Ectodermal cell (in vitro differentiated cells): ENCODE data around the gene SLC30A2.

Experiments used
- H3K27ac ChIP-seq: 2 replicates; pipeline ENCODE4 v1.7.0; 2013; ENCODE audit warnings: mild to moderate bottlenecking, low read depth, low read length; ENCODE audit not compliant: insufficient read depth, poor library complexity, severe bottlenecking
- H3K27me3 ChIP-seq: 2 replicates; pipeline ENCODE4 v1.7.0; 2013; ENCODE audit warnings: mild to moderate bottlenecking, low read length; ENCODE audit not compliant: insufficient read depth, control insufficient read depth, poor library complexity, severe bottlenecking
- H3K36me3 ChIP-seq: one replicate; pipeline ENCODE4 v1.7.0; 2013; ENCODE audit warnings: low read length; ENCODE audit not compliant: control insufficient read depth, insufficient read depth
- H3K4me1 ChIP-seq: one replicate; pipeline ENCODE4 v1.7.0; 2013; ENCODE audit warnings: low read length; ENCODE audit not compliant: control insufficient read depth, insufficient read depth
- H3K4me3 ChIP-seq: 2 replicates; pipeline ENCODE4 v1.7.0; 2013; ENCODE audit warnings: low read depth, low read length, control low read depth; ENCODE audit not compliant: insufficient read depth
- H3K9me3 ChIP-seq: 2 replicates; pipeline ENCODE4 v1.7.0; 2013; ENCODE audit warnings: mild to moderate bottlenecking, low read length, moderate library complexity; ENCODE audit not compliant: control insufficient read depth
- WGBS, 2 experiments: methylation state at CpG; one replicate each; pipeline ENCODE4 v1.1.7; 2013; ENCODE audit warnings: missing lambda C conversion rate in 2 of 2; 5-methylcytosine and 5-hydroxymethylcytosine counted together

Gene SLC30A2

GRCh38 chr1:26016258-26016952 lies 29.5 kb downstream of the SLC30A2 start:
- no peak overlapping the region for H3K27ac ChIP-seq
- H3K36me3 ChIP-seq = no peaks in the 10 kb centered on the region
- H3K4me3 ChIP-seq = no peak overlapping the region
- peaks cover 23% of the 10 kb centered on the region for H3K4me1 ChIP-seq
- WGBS, 2 experiments = 87 to 88% methylated on average over 10 of the region's 10 CpGs
- H3K9me3 ChIP-seq = no peaks in the 10 kb centered on the region
- no peaks in the 10 kb centered on the region for H3K27me3 ChIP-seq

- no peaks in the 10 kb centered on the region for H3K36me3 ChIP-seq
- H3K27ac ChIP-seq = no peak overlapping the region
- no peaks in the 10 kb centered on the region for H3K9me3 ChIP-seq
- H3K27me3 ChIP-seq = no peaks in the 10 kb centered on the region
- peaks cover 19% of the 10 kb centered on the region for H3K4me1 ChIP-seq
- no peak overlapping the region for H3K4me3 ChIP-seq
- 90 to 94% methylated on average over 2 of the region's 2 CpGs for WGBS, 2 experiments
These were observed 30.6 kb downstream of the SLC30A2 start for GRCh38 chr1:26015358-26015757.

GRCh38 chr1:26014179-26014578 lies 31.7 kb downstream of the SLC30A2 start:
- H3K4me3 ChIP-seq = no peak overlapping the region
- H3K36me3 ChIP-seq = no peaks in the 10 kb centered on the region
- peaks cover 19% of the 10 kb centered on the region for H3K4me1 ChIP-seq
- H3K27ac ChIP-seq = no peak overlapping the region
- no peaks in the 10 kb centered on the region for H3K27me3 ChIP-seq
- 98 to 99% methylated on average over 2 of the region's 2 CpGs for WGBS, 2 experiments
- no peaks in the 10 kb centered on the region for H3K9me3 ChIP-seq

- 62 to 64% methylated on average over 3 of the region's 3 CpGs for whole genome bisulfite sequencing, 2 experiments
- no peaks in the 10 kb centered on the region for H3K36me3 ChIP-seq
- H3K27me3 ChIP-seq = no peaks in the 10 kb centered on the region
- no peak overlapping the region for H3K27ac ChIP-seq
- H3K4me3 ChIP-seq = no peak overlapping the region
- H3K9me3 ChIP-seq = no peaks in the 10 kb centered on the region
- H3K4me1 ChIP-seq = peaks cover 13% of the 10 kb centered on the region
These were observed 33.1 kb downstream of the SLC30A2 start for GRCh38 chr1:26012864-26013263.

- no peaks in the 10 kb centered on the region for H3K27me3 ChIP-seq
- WGBS, 2 experiments = 53 to 54% methylated on average over 3 of the region's 3 CpGs
- H3K4me1 ChIP-seq = no peaks in the 10 kb centered on the region
- H3K36me3 ChIP-seq = no peaks in the 10 kb centered on the region
- H3K9me3 ChIP-seq = no peaks in the 10 kb centered on the region
- no peak overlapping the region for H3K4me3 ChIP-seq
- no peak overlapping the region for H3K27ac ChIP-seq
These were observed 35.1 kb downstream of the SLC30A2 start for GRCh38 chr1:26010825-26011224.

- Histone ChIP-seq H3K9me3 (no peaks in the 10 kb centered on the region), H3K4me1 (no peaks in the 10 kb centered on the region), H3K4me3 (no peak overlapping the region), H3K36me3 (no peaks in the 10 kb centered on the region), H3K27me3 (no peaks in the 10 kb centered on the region), H3K27ac (no peak overlapping the region)
- 72 to 77% methylated on average over 6 of the region's 6 CpGs for WGBS, 2 experiments
These were observed 36.0 kb downstream of the SLC30A2 start for GRCh38 chr1:26009796-26010447.

GRCh38 chr1:26006710-26007109 lies 39.2 kb downstream of the SLC30A2 start:
- 93 to 94% methylated on average over 16 of the region's 16 CpGs for WGBS, 2 experiments
- Histone ChIP-seq H3K27ac (no peak overlapping the region), H3K9me3 (no peaks in the 10 kb centered on the region)

GRCh38 chr1:26005434-26006105 lies 40.3 kb downstream of the SLC30A2 start:
- H3K4me1 ChIP-seq = no peaks in the 10 kb centered on the region
- no peaks in the 10 kb centered on the region for H3K27me3 ChIP-seq
- H3K27ac ChIP-seq = no peak overlapping the region
- no peak overlapping the region for H3K4me3 ChIP-seq
- 90 to 91% methylated on average over 4 of the region's 4 CpGs for WGBS, 2 experiments
- H3K36me3 ChIP-seq = no peaks in the 10 kb centered on the region
- no peaks in the 10 kb centered on the region for H3K9me3 ChIP-seq

More at GRCh38 chr1:26006710-26007109, 39.2 kb downstream of the SLC30A2 start:
- Histone ChIP-seq H3K4me1 (no peaks in the 10 kb centered on the region), H3K27me3 (no peaks in the 10 kb centered on the region), H3K36me3 (no peaks in the 10 kb centered on the region), H3K4me3 (no peak overlapping the region)

- Histone ChIP-seq H3K27ac (no peak overlapping the region), H3K4me1 (peaks cover 3% of the 10 kb centered on the region), H3K27me3 (no peaks in the 10 kb centered on the region), H3K4me3 (no peak overlapping the region), H3K36me3 (no peaks in the 10 kb centered on the region), H3K9me3 (no peaks in the 10 kb centered on the region)
- 89 to 95% methylated on average over 2 of the region's 2 CpGs for WGBS, 2 experiments
These were observed 42.2 kb downstream of the SLC30A2 start for GRCh38 chr1:26003756-26004155.

GRCh38 chr1:26003262-26003661 lies 42.7 kb downstream of the SLC30A2 start:
- Histone ChIP-seq H3K27ac (no peak overlapping the region), H3K9me3 (no peaks in the 10 kb centered on the region), H3K4me3 (no peak overlapping the region), H3K4me1 (peaks cover 8% of the 10 kb centered on the region), H3K36me3 (no peaks in the 10 kb centered on the region), H3K27me3 (no peaks in the 10 kb centered on the region)
- 83 to 91% methylated on average over 3 to 4 of the region's 4 CpGs for WGBS, 2 experiments
